Measurements from ENCODE around the gene TMEM169. TPM values are rescaled to one million over a fixed set of nuclear protein-coding genes. Genes with fewer than 3 reads are reported as not detected.

The TMEM169 gene, protein sequence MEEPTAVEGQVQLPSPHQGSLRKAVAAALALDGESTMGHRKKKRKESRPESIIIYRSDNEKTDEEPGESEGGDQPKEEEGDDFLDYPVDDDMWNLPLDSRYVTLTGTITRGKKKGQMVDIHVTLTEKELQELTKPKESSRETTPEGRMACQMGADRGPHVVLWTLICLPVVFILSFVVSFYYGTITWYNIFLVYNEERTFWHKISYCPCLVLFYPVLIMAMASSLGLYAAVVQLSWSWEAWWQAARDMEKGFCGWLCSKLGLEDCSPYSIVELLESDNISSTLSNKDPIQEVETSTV
- 0.30 and 0.47 TPM in 2 replicates for total RNA-seq (ENCODE audit: low replicate concordance)

DNA sequence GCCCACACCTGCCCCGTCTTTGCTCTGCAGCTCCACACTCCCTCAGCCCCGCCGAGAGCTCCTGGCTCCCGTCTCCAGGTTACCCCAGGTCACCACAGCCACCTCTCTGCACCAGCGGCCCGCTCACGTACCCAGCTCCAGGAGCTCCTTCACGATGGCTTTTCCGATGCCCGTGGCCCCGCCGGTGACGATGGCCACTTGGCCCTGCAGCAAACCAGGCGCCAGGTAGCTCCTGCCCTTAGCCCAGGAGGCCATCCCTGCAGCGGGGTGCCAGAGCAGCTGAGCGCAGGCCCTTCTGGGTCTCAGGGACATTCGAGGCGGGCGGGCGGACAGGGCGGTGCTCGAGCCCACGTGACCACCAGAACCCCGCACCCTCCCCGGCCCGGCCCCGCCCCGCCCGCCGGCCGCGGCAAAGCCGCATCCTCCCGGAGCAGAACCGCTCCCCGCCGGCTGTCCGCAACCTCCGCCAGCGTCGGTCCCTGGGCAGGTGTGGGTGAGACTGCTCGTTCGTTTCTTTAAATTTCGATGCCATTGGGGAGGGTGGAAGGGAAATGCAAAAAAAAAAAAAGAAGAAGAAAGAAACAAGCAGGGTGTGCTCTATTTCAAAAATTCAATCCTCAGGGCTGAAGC lies at the start of gene TMEM169, which contains the start of gene PECR:
TMEM169 (plus strand) TSS at position 433 of the 630 bp plus-strand sequence. CDS start 14,045 bp downstream, outside the sequence.
PECR (minus strand) TSS at position 323 of the 630 bp plus-strand sequence; CDS start at position 255, 68 bp downstream.

DNA sequence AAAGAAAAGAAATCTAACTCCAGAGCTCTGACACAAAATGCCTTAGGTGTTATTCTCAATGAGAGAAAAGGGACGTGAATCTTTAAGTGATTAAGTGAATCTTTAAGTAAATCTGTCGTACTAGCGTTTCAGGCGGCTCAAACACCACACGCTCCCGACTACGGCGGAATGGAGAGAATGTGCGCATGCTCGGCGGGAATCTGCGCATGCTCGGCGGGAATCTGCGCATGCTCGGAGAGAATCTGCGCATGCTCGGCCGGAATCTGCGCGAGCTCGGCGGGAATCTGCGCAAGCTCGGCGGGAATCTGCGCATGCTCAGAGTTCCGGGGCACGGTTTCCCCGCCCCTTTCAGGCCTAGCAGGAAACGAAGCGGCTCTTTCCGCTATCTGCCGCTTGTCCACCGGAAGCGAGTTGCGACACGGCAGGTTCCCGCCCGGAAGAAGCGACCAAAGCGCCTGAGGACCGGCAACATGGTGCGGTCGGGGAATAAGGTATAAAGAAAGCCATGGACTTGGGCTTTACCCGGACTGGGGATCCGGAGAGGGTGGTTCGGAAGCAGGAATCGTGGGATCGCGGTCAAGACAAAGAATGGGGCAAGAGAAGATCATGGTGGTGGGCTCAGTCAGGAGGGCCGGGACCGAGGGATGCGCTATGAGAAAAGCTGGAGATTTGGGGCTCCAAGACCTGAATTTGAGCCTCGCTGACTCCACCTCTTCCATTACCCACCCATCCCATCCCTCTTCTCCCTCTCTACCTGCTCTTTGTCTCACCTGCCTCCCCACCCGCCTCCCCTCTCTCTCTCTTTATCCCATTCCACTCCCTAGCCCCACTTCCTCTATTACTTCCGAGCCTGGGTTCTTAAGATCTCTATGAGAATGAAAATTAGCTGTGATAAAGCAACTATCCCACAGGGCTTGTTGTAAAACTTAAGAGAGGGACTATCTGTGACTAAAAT lies 27.5 kb downstream of the TMEM169 start, which contains the start of gene XRCC5:
XRCC5 (plus strand) TSS at position 382 of the 955 bp plus-strand sequence; CDS start at position 471, 89 bp downstream.

Other genes with a start within 250 kb of the TMEM169 start
- gene MREG, start 68.4 kb upstream of the TMEM169 start, total RNA-seq (ENCODE audit: low replicate concordance) = 1.5 and 7.3 TPM in 2 replicates
- 13.5 and 15.6 TPM in 2 replicates for gene PECR, start 110 bp upstream of the TMEM169 start, total RNA-seq (ENCODE audit: low replicate concordance)
- 119 and 191 TPM in 2 replicates for gene XRCC5, start 27.4 kb downstream of the TMEM169 start, total RNA-seq (ENCODE audit: low replicate concordance)